Vagina (tissue), 2 donors: ENCODE results near the gene EBF4. TPM values are rescaled to one million over a fixed set of nuclear protein-coding genes. Genes with fewer than 3 reads are reported as not detected.

Experiments used
- DNase-seq, 2 donors: peaks; one replicate each; pipeline ENCODE4 v3.0.0-alpha.2; 2017; ENCODE audit errors: extremely low spot score in 2 of 2
- H3K27ac ChIP-seq: fragments of 200-600 bp; sonication (generic); one replicate; pipeline ENCODE4 v1.5.1; 2019
- H3K27me3 ChIP-seq: fragments of 200-600 bp; sonication (generic); one replicate; pipeline ENCODE4 v1.5.1; 2019
- H3K36me3 ChIP-seq, 2 donors: fragments of 200-600 bp; sonication (generic); one replicate each; pipeline ENCODE4 v1.5.1; 2017 to 2019
- H3K4me1 ChIP-seq: fragments of 200-600 bp; sonication (generic); one replicate; pipeline ENCODE4 v1.5.1; 2019
- H3K4me3 ChIP-seq, 2 donors: fragments of 200-600 bp; sonication (generic); 1 replicate in 1 of 2; 2 replicates in 1 of 2; pipeline ENCODE4 v1.5.1; 2016 to 2019
- H3K9me3 ChIP-seq: fragments of 200-600 bp; sonication (generic); one replicate; pipeline ENCODE4 v1.5.1; 2019
- POLR2A ChIP-seq, 2 donors: fragments of 450-650 bp; IDR thresholded peaks; one replicate each; pipeline ENCODE4 v1.6.1; 2017; ENCODE audit warnings: antibody characterized with exemption in 2 of 2, mild to moderate bottlenecking in 2 of 2, moderate library complexity in 2 of 2
- POLR2AphosphoS5 ChIP-seq, 2 donors: sonication (generic); formaldehyde crosslinking; IDR thresholded peaks; one replicate each; pipeline ENCODE4 v1.9.0; 2017; ENCODE audit warnings: antibody characterized with exemption in 2 of 2, mild to moderate bottlenecking in 2 of 2, low read depth in 1 of 2; ENCODE audit not compliant: insufficient read depth in 1 of 2
- intact Hi-C: fragments of 100-400 bp; cut with DNase I; formaldehyde crosslinking; loops from one replicate; pipeline ENCODE4 v1.15.1; 2023
- total RNA-seq: library from RNA; depleted of rRNA; stranded (reverse); fragments of >200 nt; gene quantifications from one replicate; pipeline ENCODE4 v1.2.3, GENCODE V29; 2016
- TF ChIP-seq, protein P1 (sequence below), 3 experiments: fragments of 450-650 bp in 2 of 3; fragments of 200-600 bp in 1 of 3; sonication (generic) in 1 of 3; IDR thresholded peaks; one replicate each; pipeline ENCODE4 v1.5.1; 2017 to 2019; ENCODE audit warnings: antibody characterized with exemption in 3 of 3, mild to moderate bottlenecking in 2 of 3, moderate library complexity in 2 of 3

Gene EBF4
- total RNA-seq, 1 donor from 2014 or later: 23.1 TPM

- TF ChIP-seq, protein P1, sequence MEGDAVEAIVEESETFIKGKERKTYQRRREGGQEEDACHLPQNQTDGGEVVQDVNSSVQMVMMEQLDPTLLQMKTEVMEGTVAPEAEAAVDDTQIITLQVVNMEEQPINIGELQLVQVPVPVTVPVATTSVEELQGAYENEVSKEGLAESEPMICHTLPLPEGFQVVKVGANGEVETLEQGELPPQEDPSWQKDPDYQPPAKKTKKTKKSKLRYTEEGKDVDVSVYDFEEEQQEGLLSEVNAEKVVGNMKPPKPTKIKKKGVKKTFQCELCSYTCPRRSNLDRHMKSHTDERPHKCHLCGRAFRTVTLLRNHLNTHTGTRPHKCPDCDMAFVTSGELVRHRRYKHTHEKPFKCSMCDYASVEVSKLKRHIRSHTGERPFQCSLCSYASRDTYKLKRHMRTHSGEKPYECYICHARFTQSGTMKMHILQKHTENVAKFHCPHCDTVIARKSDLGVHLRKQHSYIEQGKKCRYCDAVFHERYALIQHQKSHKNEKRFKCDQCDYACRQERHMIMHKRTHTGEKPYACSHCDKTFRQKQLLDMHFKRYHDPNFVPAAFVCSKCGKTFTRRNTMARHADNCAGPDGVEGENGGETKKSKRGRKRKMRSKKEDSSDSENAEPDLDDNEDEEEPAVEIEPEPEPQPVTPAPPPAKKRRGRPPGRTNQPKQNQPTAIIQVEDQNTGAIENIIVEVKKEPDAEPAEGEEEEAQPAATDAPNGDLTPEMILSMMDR (IDR thresholded peaks at IDR 0.05): no peak
- TF ChIP-seq POLR2A (IDR thresholded peaks at IDR 0.05) (no peak), POLR2AphosphoS5 (IDR thresholded peaks at IDR 0.05; ENCODE audit: insufficient read depth in 1 of 2, low read depth in 1 of 2) (no peak)
- no peak for DNase-seq
- Histone ChIP-seq H3K27ac (no peak overlapping the region), H3K27me3 (no peaks in the 10 kb centered on the region), H3K4me3 (no peak overlapping the region), H3K4me1 (no peaks in the 10 kb centered on the region), H3K36me3 (no peaks in the 10 kb centered on the region), H3K9me3 (no peaks in the 10 kb centered on the region)
- intact Hi-C loops: no loop called here
Measured at GRCh38 chr20:2708665-2709064, 16.1 kb downstream of the EBF4 start.

DNA sequence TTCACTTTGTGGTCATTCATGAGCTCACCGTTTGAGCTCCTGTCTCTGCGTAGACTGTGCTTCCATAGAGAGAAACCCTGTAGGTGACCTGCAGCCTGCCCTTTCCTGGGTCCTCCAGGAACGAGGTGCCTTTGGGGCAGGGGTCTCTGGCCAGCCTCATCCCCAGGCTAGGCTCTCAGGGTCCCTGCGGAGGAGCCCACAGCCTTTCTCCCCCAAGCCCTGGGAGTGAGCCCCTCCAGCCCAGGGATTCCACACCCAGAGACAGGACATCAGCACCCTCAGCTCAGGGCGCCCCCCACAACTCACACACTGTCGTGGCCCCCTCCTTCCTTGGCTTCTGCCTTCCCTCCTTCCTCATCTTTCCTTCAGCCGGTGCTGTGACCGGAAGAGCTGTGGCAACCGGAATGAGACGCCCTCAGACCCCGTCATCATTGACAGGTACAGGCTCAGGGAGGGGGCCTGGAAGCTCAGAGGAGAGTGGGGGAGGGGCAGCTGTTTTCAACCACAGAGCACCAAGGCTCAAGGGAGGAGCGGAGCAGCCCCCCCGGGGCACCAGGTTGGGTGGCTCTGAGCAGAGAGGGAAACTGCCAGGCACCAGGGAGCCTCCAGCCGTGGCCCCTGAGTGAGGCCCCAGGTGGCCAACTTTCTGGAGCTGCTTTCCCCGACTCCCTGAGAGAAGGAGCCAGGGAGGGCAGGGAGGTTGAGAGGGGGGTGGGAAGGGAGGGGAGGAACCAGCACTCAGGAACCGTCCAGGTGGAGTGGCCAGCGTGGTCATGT, 16.8 kb downstream of the EBF4 start:
- Histone ChIP-seq H3K27me3 (no peaks in the 10 kb centered on the region), H3K9me3 (no peaks in the 10 kb centered on the region), H3K4me3 (no peak overlapping the region), H3K4me1 (no peaks in the 10 kb centered on the region), H3K36me3 (no peaks in the 10 kb centered on the region), H3K27ac (no peak overlapping the region)
- TF ChIP-seq, protein P1 (IDR thresholded peaks at IDR 0.05): no peak
- no peak for TF ChIP-seq POLR2A (IDR thresholded peaks at IDR 0.05)
- no peak for TF ChIP-seq POLR2AphosphoS5 (IDR thresholded peaks at IDR 0.05; ENCODE audit: insufficient read depth in 1 of 2, low read depth in 1 of 2)
- intact Hi-C loops: no loop called here
- peak in 1 of 2 donors; percentile 93 for DNase-seq

- Histone ChIP-seq H3K27ac (no peak overlapping the region), H3K27me3 (no peaks in the 10 kb centered on the region), H3K9me3 (no peaks in the 10 kb centered on the region), H3K4me3 (no peak overlapping the region), H3K4me1 (no peaks in the 10 kb centered on the region), H3K36me3 (no peaks in the 10 kb centered on the region)
- TF ChIP-seq POLR2AphosphoS5 (IDR thresholded peaks at IDR 0.05; ENCODE audit: insufficient read depth in 1 of 2, low read depth in 1 of 2): no peak
- no peak for TF ChIP-seq POLR2A (IDR thresholded peaks at IDR 0.05)
- TF ChIP-seq, protein P1 (IDR thresholded peaks at IDR 0.05): no peak
- intact Hi-C loops: no loop called here
- peak in 1 of 2 donors; percentile 22 for DNase-seq
Measured at GRCh38 chr20:2713285-2713684, 20.7 kb downstream of the EBF4 start.

GRCh38 chr20:2729251-2729713, 36.7 kb downstream of the EBF4 start:
- Histone ChIP-seq H3K27me3 (no peaks in the 10 kb centered on the region), H3K4me1 (no peaks in the 10 kb centered on the region), H3K27ac (no peak overlapping the region), H3K36me3 (no peaks in the 10 kb centered on the region), H3K9me3 (no peaks in the 10 kb centered on the region), H3K4me3 (no peak overlapping the region)
- TF ChIP-seq, protein P1 (IDR thresholded peaks at IDR 0.05): no peak
- no peak for TF ChIP-seq POLR2AphosphoS5 (IDR thresholded peaks at IDR 0.05; ENCODE audit: insufficient read depth in 1 of 2, low read depth in 1 of 2)
- no peak for TF ChIP-seq POLR2A (IDR thresholded peaks at IDR 0.05)
- DNase-seq: no peak
- intact Hi-C loops: no loop called here

DNA sequence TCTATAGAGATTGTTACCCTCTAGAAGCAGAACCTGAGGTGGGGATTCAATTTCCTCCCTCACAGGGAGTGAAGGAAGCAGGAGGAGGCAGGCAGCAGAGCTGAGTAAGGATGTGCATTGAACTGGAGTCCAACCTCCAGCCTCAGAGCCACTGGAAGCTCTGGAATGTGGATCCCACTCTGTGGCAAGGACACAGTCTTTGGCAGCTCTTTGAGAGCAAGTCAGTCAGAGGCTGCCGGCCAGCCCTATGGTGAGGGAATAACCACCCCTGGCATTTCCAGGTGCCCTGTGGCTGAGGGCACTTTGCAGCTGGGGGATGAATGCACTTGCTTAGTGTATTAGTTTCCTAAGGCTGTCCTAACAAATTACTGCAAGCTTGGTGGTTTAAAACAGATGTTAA, 37.2 kb downstream of the EBF4 start:
- H3K27ac ChIP-seq: no peak overlapping the region
- no peak overlapping the region for H3K4me3 ChIP-seq
- no peak for TF ChIP-seq POLR2AphosphoS5 (IDR thresholded peaks at IDR 0.05; ENCODE audit: insufficient read depth in 1 of 2, low read depth in 1 of 2)
- TF ChIP-seq, protein P1 (IDR thresholded peaks at IDR 0.05): no peak
- no peak for TF ChIP-seq POLR2A (IDR thresholded peaks at IDR 0.05)
- no peaks in the 10 kb centered on the region for H3K36me3 ChIP-seq
- no peaks in the 10 kb centered on the region for H3K4me1 ChIP-seq
- intact Hi-C loops: no loop called here
- H3K27me3 ChIP-seq: no peaks in the 10 kb centered on the region
- DNase-seq: no peak
- H3K9me3 ChIP-seq: no peaks in the 10 kb centered on the region
